ENCODE results near the gene CLMN. TPM values are rescaled to one million over a fixed set of nuclear protein-coding genes. Genes with fewer than 3 reads are reported as not detected.

CLMN gene
- total and polyA plus RNA-seq, 2 of the 8 experiments (the other 6 are each of a cell fraction or from before 2014, with no cell fraction given), result 1.6 to 8.2 TPM

DNA sequence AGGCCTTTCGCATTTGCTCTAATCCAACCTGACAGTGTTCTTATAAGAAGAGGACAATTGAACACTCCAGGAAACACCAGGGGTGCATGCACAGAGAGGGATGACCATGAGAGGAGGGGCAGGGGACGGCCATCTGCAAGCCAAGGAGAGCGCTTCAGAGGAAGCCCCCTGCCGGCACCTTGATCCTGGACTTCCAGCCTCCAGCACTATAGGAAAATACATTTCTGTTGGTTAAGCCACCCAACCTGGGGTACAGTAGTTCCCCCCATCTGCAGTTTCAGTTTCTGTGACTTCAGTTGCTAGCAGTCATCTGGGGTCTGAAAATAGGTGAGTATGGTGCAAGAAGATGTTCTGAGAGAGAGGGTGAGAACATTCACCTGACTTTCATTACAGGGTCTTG is 64.7 kb downstream of the CLMN start:
- DNase-seq (ENCODE audit: low read depth in 1 of 2, low spot score in 2 of 2) (no peak), FAIRE-seq (no peak)
- no peaks in the 10 kb centered on the region for H3K27me3 ChIP-seq (replicated peaks in 1 of 4; ENCODE audit: control insufficient read depth in 3 of 4, extremely low read depth in 1 of 4, insufficient read depth in 3 of 4, low read length in 3 of 4)
- ChIA-PET POLR2A (ENCODE audit: partially characterized antibody) (interaction anchor here (0.9 kb wide), 1 partner anchor 106 kb away, joined by 6 read pairs; no protein-coding TSS in a partner anchor), CTCF (ENCODE audit: partially characterized antibody) (interaction anchor here (1.0 to 1.5 kb wide), 5 partner anchors 27 to 177 kb away, joined by 3 to 4 read pairs (median 4); no protein-coding TSS in a partner anchor)
- 24% methylated on average over 4 of the region's 4 CpGs; no CpG with 5 or more reads in 1 of the 2 experiments for WGBS, 2 experiments (ENCODE audit: extremely low coverage in 1 of 2, insufficient coverage in 1 of 2, insufficient read length in 1 of 2, insufficient replicate concordance in 2 of 2, low coverage in 1 of 2, low lambda C conversion rate in 2 of 2, missing lambda C conversion rate in 1 of 2)
- H3K56ac ChIP-seq (replicated peaks; ENCODE audit: insufficient read length, low read depth, low read length), result no peak overlapping the region
- H2AFZ ChIP-seq (ENCODE audit: low read length), result no peak overlapping the region
- no peak overlapping the region for H4K91ac ChIP-seq (replicated peaks; ENCODE audit: insufficient read length, low read length)
- H3K23ac ChIP-seq (ENCODE audit: insufficient read length), result no peak overlapping the region
- H4K20me1 ChIP-seq (replicated peaks in 1 of 2; ENCODE audit: control insufficient read depth in 1 of 2, insufficient read depth in 2 of 2, low read length in 2 of 2), result peaks cover 0 to 8% of the 10 kb centered on the region in 2 experiments
- peaks cover 6 to 32% (median 21%) of the 10 kb centered on the region in 4 experiments for H3K4me1 ChIP-seq (replicated peaks in 1 of 4; ENCODE audit: control insufficient read depth in 3 of 4, insufficient read depth in 4 of 4, low read length in 3 of 4)
- H3K23me2 ChIP-seq (ENCODE audit: low read depth, low read length), result peaks cover 10% of the 10 kb centered on the region; the same call in 1 of the 2 replicates
- peak overlapping the region; percentile 68 for H2BK120ac ChIP-seq (replicated peaks; ENCODE audit: low read depth, low read length)
- H3K27ac ChIP-seq (ENCODE audit: low read depth, low read length), result no peak overlapping the region
- no peak overlapping the region for H2BK12ac ChIP-seq (ENCODE audit: low read depth, low read length)
- H4K8ac ChIP-seq (ENCODE audit: extremely low read depth, insufficient read depth, low read length), result no peak overlapping the region
- H3K9me3 ChIP-seq (ENCODE audit: insufficient read depth in 2 of 2, low read depth in 1 of 2, low read length in 1 of 2), result no peaks in the 10 kb centered on the region
- peak overlapping the region; percentile 48 to 62 for H3K4me2 ChIP-seq (ENCODE audit: insufficient read depth in 1 of 2, low read depth in 2 of 2, low read length in 2 of 2)
- H3K14ac ChIP-seq (ENCODE audit: insufficient read length), result no peak overlapping the region
- peak overlapping the region; percentile 27; the same call in 1 of the 2 replicates for H3K18ac ChIP-seq (ENCODE audit: extremely low read depth, low read length)
- no peak overlapping the region for H3K4ac ChIP-seq (replicated peaks; ENCODE audit: insufficient read length, low read depth, low read length)
- H3K36me3 ChIP-seq (ENCODE audit: control insufficient read depth in 2 of 4, insufficient read depth in 4 of 4, low read length in 3 of 4), result no peaks in the 10 kb centered on the region; a peak in 1 of 8 replicates
- peak overlapping the region; percentile 7; the same call in 1 of the 2 replicates for H2BK5ac ChIP-seq (ENCODE audit: low read depth, low read length)
- no peak for TF ChIP-seq GABPA (IDR thresholded peaks at IDR 0.05; ENCODE audit: borderline replicate concordance, insufficient read depth, low read length)
- no peak for TF ChIP-seq HDAC2 (IDR thresholded peaks at IDR 0.05; ENCODE audit: borderline replicate concordance in 1 of 2, low read depth in 2 of 2, low read length in 2 of 2)
- TF ChIP-seq RXRA (IDR thresholded peaks at IDR 0.05; ENCODE audit: insufficient read depth, low read depth, low read length), result no peak
- no peak for TF ChIP-seq FOSL1 (IDR thresholded peaks at IDR 0.05; ENCODE audit: insufficient read depth, low read depth, low read length)
- no peak for TF ChIP-seq NRF1 (IDR thresholded peaks at IDR 0.05; ENCODE audit: low read depth, low read length)
- TF ChIP-seq NANOG (IDR thresholded peaks at IDR 0.05; ENCODE audit: insufficient read depth, low read depth, low read length, poor library complexity, severe bottlenecking), result peak; percentile 65
- no peak overlapping the region for H4K5ac ChIP-seq (ENCODE audit: insufficient read length, low read depth, low read length)
- no peak overlapping the region for H2BK15ac ChIP-seq (ENCODE audit: low read length)
- no peak overlapping the region for H2AK5ac ChIP-seq (ENCODE audit: low read depth, low read length)
- no peak overlapping the region for H2BK20ac ChIP-seq (ENCODE audit: low read length)
- H3K9ac ChIP-seq (replicated peaks in 1 of 4; ENCODE audit: extremely low read depth in 1 of 4, low read depth in 3 of 4, low read length in 3 of 4), result no peak overlapping the region
- no peaks in the 10 kb centered on the region for H3K79me2 ChIP-seq (ENCODE audit: control insufficient read depth in 1 of 2, insufficient read depth in 2 of 2, low read length in 2 of 2)
- no peaks in the 10 kb centered on the region for H3K79me1 ChIP-seq (ENCODE audit: low read depth, low read length)
- peak overlapping the region in 1 of 4 experiments; percentile 31; a peak in 2 of 8 replicates for H3K4me3 ChIP-seq (ENCODE audit: extremely low read depth in 1 of 4, insufficient read depth in 2 of 4, low read depth in 3 of 4, low read length in 4 of 4)

Measured in H1 (cell line).